Skin of body (tissue), 2 donors: ENCODE measurements around the gene RGS14. TPM values are rescaled to one million over a fixed set of nuclear protein-coding genes. Genes with fewer than 3 reads are reported as not detected.
A peak's percentile ranks its signal among the peaks of the same experiment; 100 is the strongest.
"Not testable (repeated sequence)": the region's sequence is repeated elsewhere in the genome, so short reads cannot be mapped to it uniquely, and the experiment has no call there.

ENCODE experiments used
- DNase-seq: peaks from one replicate; lab custom pipeline; 2025; lab: John Stamatoyannopoulos, UW
- total RNA-seq: library from RNA; depleted of rRNA; stranded (reverse); fragments of >200 nt; gene quantifications from one replicate; pipeline ENCODE4 v1.2.3, GENCODE V29; 2014

Gene RGS14
- total RNA-seq, 1 donor from 2014 or later: 13.7 TPM

- DNase-seq: no peak
Observed at GRCh38 chr5:177365845-177366527, 8.3 kb downstream of the RGS14 start.

- peak; percentile 82 for DNase-seq
Observed at GRCh38 chr5:177366528-177367322, 9.0 kb downstream of the RGS14 start.

- no peak for DNase-seq
Observed at GRCh38 chr5:177367323-177367848, 9.7 kb downstream of the RGS14 start.

- no peak for DNase-seq
Observed at GRCh38 chr5:177367981-177368868, 10.5 kb downstream of the RGS14 start.

- DNase-seq: no peak
Observed at GRCh38 chr5:177368869-177369644, 11.3 kb downstream of the RGS14 start.

GRCh38 chr5:177369645-177370440 lies 12.1 kb downstream of the RGS14 start:
- no peak for DNase-seq

GRCh38 chr5:177370488-177371119 lies 12.9 kb downstream of the RGS14 start:
- DNase-seq: peak; percentile 41

- DNase-seq: no peak
Observed at GRCh38 chr5:177371120-177372033, 13.7 kb downstream of the RGS14 start.

GRCh38 chr5:177372034-177372896 lies 14.5 kb downstream of the RGS14 start:
- DNase-seq: no peak

GRCh38 chr5:177372910-177373309 lies 15.2 kb downstream of the RGS14 start:
- DNase-seq: no peak

GRCh38 chr5:177373806-177374205 lies 16.1 kb downstream of the RGS14 start:
- DNase-seq: no peak

GRCh38 chr5:177374211-177374610 lies 16.5 kb downstream of the RGS14 start:
- no peak for DNase-seq

- not testable (repeated sequence) for DNase-seq
Observed at GRCh38 chr5:177375516-177375915, 17.8 kb downstream of the RGS14 start.

GRCh38 chr5:177376107-177376506 lies 18.4 kb downstream of the RGS14 start:
- no peak for DNase-seq

GRCh38 chr5:177377851-177378776 lies 20.4 kb downstream of the RGS14 start:
- no peak for DNase-seq
